ENCODE measurements around the gene RAB4A. TPM values are rescaled to one million over a fixed set of nuclear protein-coding genes. Genes with fewer than 3 reads are reported as not detected.

The RAB4A gene
- total RNA-seq, 1 experiment from 2014 or later, result 66.7 TPM

GRCh38 chr1:229278120-229278741 is 7.3 kb downstream of the RAB4A start:
- Mint-ChIP-seq H3K27ac (no peak overlapping the region), H3K9me3 (no peaks in the 10 kb centered on the region), H3K27me3 (ENCODE audit: low read depth) (no peaks in the 10 kb centered on the region), H3K36me3 (ENCODE audit: insufficient read depth in 1 of 3, low read depth in 3 of 3) (no peaks in the 10 kb centered on the region; a peak in 2 of 7 replicates), H3K4me3 (no peak overlapping the region), H3K4me1 (peaks cover 12 to 22% of the 10 kb centered on the region in 2 experiments)
- Histone ChIP-seq H3K9me3 (ENCODE audit: control insufficient read depth, low read depth, low read length) (no peaks in the 10 kb centered on the region), H4K20me1 (ENCODE audit: control insufficient read depth, insufficient read depth, insufficient read length) (no peaks in the 10 kb centered on the region), H3K79me2 (ENCODE audit: insufficient read depth, low read length) (peaks cover 14% of the 10 kb centered on the region; the same call in 1 of the 2 replicates), H3K14ac (ENCODE audit: insufficient read depth, low read length) (no peak overlapping the region), H2AK5ac (ENCODE audit: insufficient read length, low read length) (no peak overlapping the region), H3K56ac (ENCODE audit: insufficient read length, low read depth, low read length) (no peak overlapping the region), H2BK12ac (ENCODE audit: insufficient read length, low read depth, low read length) (no peak overlapping the region), H3K4ac (ENCODE audit: low read depth, low read length) (no peak overlapping the region), H3K18ac (ENCODE audit: insufficient read length, low read depth, low read length) (no peak overlapping the region), H3K79me1 (ENCODE audit: insufficient read depth, low read depth, low read length, poor library complexity, severe bottlenecking) (peaks cover 4% of the 10 kb centered on the region), H3K4me2 (ENCODE audit: insufficient read depth, insufficient read length, low read length) (no peak overlapping the region), H2BK20ac (ENCODE audit: low read depth, low read length, poor library complexity, severe bottlenecking) (no peak overlapping the region), H4K91ac (ENCODE audit: insufficient read length, low read depth, low read length) (no peak overlapping the region), H2BK5ac (ENCODE audit: insufficient read length, low read length) (no peak overlapping the region), H3K9ac (ENCODE audit: extremely low read depth, insufficient read length, low read length) (no peak overlapping the region), H4K5ac (ENCODE audit: insufficient read length, low read depth, low read length) (no peak overlapping the region), H2BK15ac (ENCODE audit: low read depth, low read length) (no peak overlapping the region), H3K4me1 (ENCODE audit: insufficient read depth, low read length) (no peaks in the 10 kb centered on the region), H3K23me2 (ENCODE audit: insufficient read length, low read depth, low read length, poor library complexity, severe bottlenecking) (no peaks in the 10 kb centered on the region), H3K23ac (ENCODE audit: insufficient read length, low read depth, low read length) (no peak overlapping the region), H3T11ph (ENCODE audit: low read length) (no peak overlapping the region), H4K8ac (replicated peaks; ENCODE audit: insufficient read length, low read depth, low read length) (no peak overlapping the region), H2AFZ (ENCODE audit: low read length) (no peak overlapping the region), H3K27ac (ENCODE audit: insufficient read length, low read depth, low read length) (no peak overlapping the region), H2BK120ac (ENCODE audit: low read depth, low read length, poor library complexity, severe bottlenecking) (no peak overlapping the region), H3K27me3 (ENCODE audit: insufficient read depth, low read length) (no peaks in the 10 kb centered on the region)
- DNase-seq, result no peak
- WGBS (ENCODE audit: extremely low coverage, insufficient read length, low lambda C conversion rate), result no CpG with 5 or more reads among the region's 2 CpGs
- TF ChIP-seq CTCF (conservative IDR thresholded peaks at IDR 0.05), result no peak
